ENCODE data around the gene DNPEP. TPM values are rescaled to one million over a fixed set of nuclear protein-coding genes. Genes with fewer than 3 reads are reported as not detected.

DNPEP gene
- total and polyA plus RNA-seq, 2 donors from 2014 or later = 53.3 to 71.0 TPM

DNA sequence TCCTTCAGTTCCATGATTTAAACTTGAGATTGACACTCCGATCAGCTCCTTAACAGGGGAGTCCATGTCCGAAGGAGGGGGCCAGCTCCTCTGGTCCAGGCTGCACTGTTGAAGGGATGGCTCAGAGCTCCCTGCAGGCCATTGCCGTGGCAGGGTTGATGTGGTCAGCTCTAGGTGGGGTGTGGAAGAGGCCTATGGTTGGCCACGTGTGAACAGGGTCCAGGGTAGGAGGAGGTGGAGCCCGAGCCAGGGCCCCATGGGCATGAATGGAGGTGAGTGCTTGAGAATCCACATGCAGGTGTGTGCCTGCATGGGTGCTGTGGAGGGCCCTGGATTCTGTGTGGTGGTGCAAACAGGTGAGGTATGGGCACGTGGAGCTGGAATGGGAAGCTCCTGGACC is 48.0 kb upstream of the DNPEP start:
- H3K36me3 ChIP-seq (ENCODE audit: control insufficient read depth in 2 of 3, insufficient read depth in 3 of 3, low read length in 3 of 3) = no peaks in the 10 kb centered on the region
- H3K4me3 ChIP-seq (ENCODE audit: low read length in 3 of 3) = no peak overlapping the region
- H3K27me3 ChIP-seq (ENCODE audit: control insufficient read depth, insufficient read depth, low read length) = peaks cover 3% of the 10 kb centered on the region
- intact Hi-C loops (cut with DNase I) = no loop called here
- DNase-seq = peak in 1 of 5 donors; percentile 45
- H3K4me1 ChIP-seq (ENCODE audit: control insufficient read depth in 2 of 3, insufficient read depth in 2 of 3, low read depth in 1 of 3, low read length in 3 of 3) = no peaks in the 10 kb centered on the region
- H3K9ac ChIP-seq (ENCODE audit: low read length in 3 of 3) = no peak overlapping the region
- FAIRE-seq = no peak
- H3K9me3 ChIP-seq (ENCODE audit: control insufficient read depth in 2 of 3, insufficient read depth in 1 of 3, low read length in 3 of 3) = no peaks in the 10 kb centered on the region
- no peak overlapping the region for H3K27ac ChIP-seq (ENCODE audit: low read depth in 2 of 2, low read length in 2 of 2)
- TF ChIP-seq, protein P1, sequence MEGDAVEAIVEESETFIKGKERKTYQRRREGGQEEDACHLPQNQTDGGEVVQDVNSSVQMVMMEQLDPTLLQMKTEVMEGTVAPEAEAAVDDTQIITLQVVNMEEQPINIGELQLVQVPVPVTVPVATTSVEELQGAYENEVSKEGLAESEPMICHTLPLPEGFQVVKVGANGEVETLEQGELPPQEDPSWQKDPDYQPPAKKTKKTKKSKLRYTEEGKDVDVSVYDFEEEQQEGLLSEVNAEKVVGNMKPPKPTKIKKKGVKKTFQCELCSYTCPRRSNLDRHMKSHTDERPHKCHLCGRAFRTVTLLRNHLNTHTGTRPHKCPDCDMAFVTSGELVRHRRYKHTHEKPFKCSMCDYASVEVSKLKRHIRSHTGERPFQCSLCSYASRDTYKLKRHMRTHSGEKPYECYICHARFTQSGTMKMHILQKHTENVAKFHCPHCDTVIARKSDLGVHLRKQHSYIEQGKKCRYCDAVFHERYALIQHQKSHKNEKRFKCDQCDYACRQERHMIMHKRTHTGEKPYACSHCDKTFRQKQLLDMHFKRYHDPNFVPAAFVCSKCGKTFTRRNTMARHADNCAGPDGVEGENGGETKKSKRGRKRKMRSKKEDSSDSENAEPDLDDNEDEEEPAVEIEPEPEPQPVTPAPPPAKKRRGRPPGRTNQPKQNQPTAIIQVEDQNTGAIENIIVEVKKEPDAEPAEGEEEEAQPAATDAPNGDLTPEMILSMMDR (IDR thresholded peaks at IDR 0.05; ENCODE audit: borderline replicate concordance, extremely low read depth, insufficient read depth) = no peak

DNA sequence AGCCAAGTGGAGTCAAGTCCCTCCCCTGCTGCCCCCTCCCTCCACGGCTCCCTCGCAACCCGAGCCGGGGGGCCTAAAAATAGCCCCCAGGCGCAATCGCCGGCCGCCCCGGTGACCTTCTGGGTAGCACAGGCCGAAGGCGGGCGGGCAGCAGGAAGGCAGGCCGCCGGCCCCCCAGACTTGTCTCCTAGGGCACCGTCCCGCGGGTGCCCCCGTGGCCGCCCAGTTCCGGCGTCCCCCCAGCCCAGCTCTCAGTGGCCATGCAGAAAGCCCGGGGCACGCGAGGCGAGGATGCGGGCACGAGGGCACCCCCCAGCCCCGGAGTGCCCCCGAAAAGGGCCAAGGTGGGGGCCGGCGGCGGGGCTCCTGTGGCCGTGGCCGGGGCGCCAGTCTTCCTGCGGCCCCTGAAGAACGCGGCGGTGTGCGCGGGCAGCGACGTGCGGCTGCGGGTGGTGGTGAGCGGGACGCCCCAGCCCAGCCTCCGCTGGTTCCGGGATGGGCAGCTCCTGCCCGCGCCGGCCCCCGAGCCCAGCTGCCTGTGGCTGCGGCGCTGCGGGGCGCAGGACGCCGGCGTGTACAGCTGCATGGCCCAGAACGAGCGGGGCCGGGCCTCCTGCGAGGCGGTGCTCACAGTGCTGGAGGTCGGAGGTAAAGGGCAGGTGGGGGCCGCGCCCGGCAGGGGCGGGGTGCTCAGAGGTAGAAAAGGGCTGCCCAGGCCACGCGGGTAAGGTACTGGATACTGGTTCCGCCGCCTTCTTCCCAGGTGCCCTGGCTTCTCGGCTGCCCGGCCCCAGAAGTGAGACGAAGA is 47.2 kb upstream of the DNPEP start, which contains the start of gene SPEG:
TSS of gene SPEG (plus strand) at position 126 of the 808 bp plus-strand sequence. CDS start at position 261, 135 bp downstream.
- H3K9me3 ChIP-seq (ENCODE audit: control insufficient read depth in 2 of 3, insufficient read depth in 1 of 3, low read length in 3 of 3) = no peaks in the 10 kb centered on the region
- H3K9ac ChIP-seq (ENCODE audit: low read length in 3 of 3) = no peak within 1 kb of the TSS
- no peaks in the 10 kb centered on the region for H3K36me3 ChIP-seq (ENCODE audit: control insufficient read depth in 2 of 3, insufficient read depth in 3 of 3, low read length in 3 of 3)
- FAIRE-seq (no peak), DNase-seq (peak in 4 of 5 donors; percentile 46 to 70 (median 61))
- peaks cover 3% of the 10 kb centered on the region for H3K27me3 ChIP-seq (ENCODE audit: control insufficient read depth, insufficient read depth, low read length)
- H3K27ac ChIP-seq (ENCODE audit: low read depth in 2 of 2, low read length in 2 of 2) = no peak within 1 kb of the TSS
- TF ChIP-seq, protein P1 (IDR thresholded peaks at IDR 0.05; ENCODE audit: borderline replicate concordance, extremely low read depth, insufficient read depth) = no peak
- H3K4me1 ChIP-seq (ENCODE audit: control insufficient read depth in 2 of 3, insufficient read depth in 2 of 3, low read depth in 1 of 3, low read length in 3 of 3) = no peaks in the 10 kb centered on the region
- no peak within 1 kb of the TSS for H3K4me3 ChIP-seq (ENCODE audit: low read length in 3 of 3)
- intact Hi-C loops (cut with DNase I) = no loop called here

DNA sequence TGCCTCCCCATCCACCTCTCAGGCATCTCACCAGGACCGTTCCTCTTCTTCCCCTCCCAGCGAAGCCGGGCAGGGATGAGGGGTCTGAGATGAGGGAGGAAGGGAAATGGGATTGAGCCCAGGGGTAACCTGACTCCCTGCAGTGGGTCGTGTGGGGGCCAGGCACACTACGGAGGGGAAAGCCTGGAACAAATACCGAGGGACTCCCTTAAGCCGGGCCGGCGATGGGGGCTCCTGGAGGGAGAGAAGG is 46.7 kb upstream of the DNPEP start:
- TF ChIP-seq, protein P1 (IDR thresholded peaks at IDR 0.05; ENCODE audit: borderline replicate concordance, extremely low read depth, insufficient read depth) = no peak
- Histone ChIP-seq H3K9me3 (ENCODE audit: control insufficient read depth in 2 of 3, insufficient read depth in 1 of 3, low read length in 3 of 3) (no peaks in the 10 kb centered on the region), H3K4me1 (ENCODE audit: control insufficient read depth in 2 of 3, insufficient read depth in 2 of 3, low read depth in 1 of 3, low read length in 3 of 3) (no peaks in the 10 kb centered on the region), H3K4me3 (ENCODE audit: low read length in 3 of 3) (no peak overlapping the region), H3K27ac (ENCODE audit: low read depth in 2 of 2, low read length in 2 of 2) (no peak overlapping the region), H3K36me3 (ENCODE audit: control insufficient read depth in 2 of 3, insufficient read depth in 3 of 3, low read length in 3 of 3) (no peaks in the 10 kb centered on the region), H3K27me3 (ENCODE audit: control insufficient read depth, insufficient read depth, low read length) (peaks cover 3% of the 10 kb centered on the region), H3K9ac (ENCODE audit: low read length in 3 of 3) (no peak overlapping the region)
- intact Hi-C loops (cut with DNase I) = no loop called here
- DNase-seq (peak in 1 of 5 donors; percentile 36), FAIRE-seq (no peak)

Data from kidney (tissue), 14 donors.